ENCODE data around the gene TBCD. TPM values are rescaled to one million over a fixed set of nuclear protein-coding genes. Genes with fewer than 3 reads are reported as not detected.

The TBCD gene
- total RNA-seq, 2 donors from 2014 or later = 55.0 to 55.5 TPM

DNA sequence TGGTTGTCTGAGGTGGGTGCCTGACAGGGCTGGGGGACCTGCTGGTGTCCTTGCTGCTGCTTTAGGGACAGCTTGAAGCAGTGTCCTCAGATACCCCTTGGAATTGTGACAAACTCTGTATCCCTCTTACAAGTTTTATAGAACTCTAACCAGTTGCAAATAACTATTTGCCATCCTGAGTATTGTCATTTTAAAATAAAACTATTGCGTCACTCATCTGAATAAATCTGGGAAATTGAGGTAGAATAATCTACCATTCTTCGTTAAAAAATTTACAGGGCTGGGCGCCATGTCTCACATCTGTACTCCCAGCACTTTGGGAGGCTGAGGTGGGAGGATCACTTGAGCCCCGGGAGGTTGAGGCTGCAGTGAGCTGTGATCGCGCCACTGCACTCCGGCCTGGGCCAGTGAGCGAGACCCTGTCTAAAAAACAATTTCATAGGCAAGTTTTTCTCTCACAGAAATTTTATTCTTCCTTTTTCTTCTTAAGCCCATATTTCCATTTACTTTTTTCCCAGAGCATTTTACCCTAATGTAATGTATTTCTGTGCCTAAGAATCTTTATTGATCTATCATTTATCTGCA lies 73.8 kb downstream of the TBCD start:
- no peaks in the 10 kb centered on the region for H3K27me3 ChIP-seq (replicated peaks; ENCODE audit: insufficient read depth)
- TF ChIP-seq CTCF (IDR thresholded peaks at IDR 0.05) = no peak
- H3K27ac ChIP-seq = no peak overlapping the region
- no peak for DNase-seq (ENCODE audit: low spot score)
- peaks cover 2% of the 10 kb centered on the region for H3K9me3 ChIP-seq
- H3K4me3 ChIP-seq = no peak overlapping the region
- H3K4me1 ChIP-seq (ENCODE audit: control insufficient read depth in 1 of 2, low read depth in 2 of 2) = no peaks in the 10 kb centered on the region
- no peaks in the 10 kb centered on the region for H3K36me3 ChIP-seq
- ATAC-seq (ENCODE audit: insufficient number of reproducible peaks, low FRiP score, low read depth) = no peak

GRCh38 chr17:82826211-82826610 lies 74.3 kb downstream of the TBCD start:
- Histone ChIP-seq H3K9me3 (no peaks in the 10 kb centered on the region), H3K36me3 (no peaks in the 10 kb centered on the region), H3K4me3 (no peak overlapping the region), H3K27me3 (replicated peaks; ENCODE audit: insufficient read depth) (no peaks in the 10 kb centered on the region), H3K4me1 (ENCODE audit: control insufficient read depth in 1 of 2, low read depth in 2 of 2) (no peaks in the 10 kb centered on the region), H3K27ac (no peak overlapping the region)
- ATAC-seq (ENCODE audit: insufficient number of reproducible peaks, low FRiP score, low read depth) (no peak), DNase-seq (ENCODE audit: low spot score) (no peak)
- TF ChIP-seq CTCF (IDR thresholded peaks at IDR 0.05) = no peak

- Histone ChIP-seq H3K4me1 (ENCODE audit: control insufficient read depth in 1 of 2, low read depth in 2 of 2) (no peaks in the 10 kb centered on the region), H3K27me3 (replicated peaks; ENCODE audit: insufficient read depth) (no peaks in the 10 kb centered on the region), H3K9me3 (no peaks in the 10 kb centered on the region), H3K27ac (no peak overlapping the region), H3K4me3 (no peak overlapping the region), H3K36me3 (no peaks in the 10 kb centered on the region)
- TF ChIP-seq CTCF (IDR thresholded peaks at IDR 0.05) = no peak
- ATAC-seq (ENCODE audit: insufficient number of reproducible peaks, low FRiP score, low read depth) = no peak
- no peak for DNase-seq (ENCODE audit: low spot score)
These were observed 75.1 kb downstream of the TBCD start for GRCh38 chr17:82826956-82827355.

DNA sequence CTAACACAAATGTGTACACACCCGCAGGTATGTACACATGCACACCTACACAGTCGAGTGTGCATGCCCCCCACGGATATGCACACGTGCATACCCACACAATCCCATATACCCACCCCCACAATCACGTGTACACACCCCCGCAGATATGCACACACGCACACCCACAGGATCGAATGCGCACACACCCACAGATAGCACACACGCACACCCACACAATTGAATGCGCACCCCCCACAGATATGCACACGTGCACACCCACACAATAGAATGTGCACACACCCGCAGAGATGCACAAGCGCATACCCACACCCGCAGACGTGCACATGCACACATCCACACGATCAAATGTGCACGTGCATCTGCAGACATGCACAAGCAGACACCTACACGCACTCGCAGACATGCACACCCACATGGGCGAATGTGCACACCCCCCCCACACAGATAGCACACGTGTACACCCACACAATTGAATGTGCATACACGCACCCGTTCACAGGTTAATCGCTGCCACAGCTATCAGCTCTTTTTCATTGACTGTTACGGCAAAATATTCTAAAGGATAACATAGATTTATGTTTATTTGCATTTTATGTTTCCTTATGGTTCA lies 77.1 kb downstream of the TBCD start:
- Histone ChIP-seq H3K27me3 (replicated peaks; ENCODE audit: insufficient read depth) (no peaks in the 10 kb centered on the region), H3K27ac (no peak overlapping the region), H3K4me1 (ENCODE audit: control insufficient read depth in 1 of 2, low read depth in 2 of 2) (no peaks in the 10 kb centered on the region), H3K4me3 (no peak overlapping the region), H3K36me3 (no peaks in the 10 kb centered on the region), H3K9me3 (no peaks in the 10 kb centered on the region)
- no peak for DNase-seq (ENCODE audit: low spot score)
- ATAC-seq (ENCODE audit: insufficient number of reproducible peaks, low FRiP score, low read depth) = no peak
- no peak for TF ChIP-seq CTCF (IDR thresholded peaks at IDR 0.05)

- H3K27ac ChIP-seq = no peak overlapping the region
- DNase-seq (ENCODE audit: low spot score) (no peak), ATAC-seq (ENCODE audit: insufficient number of reproducible peaks, low FRiP score, low read depth) (no peak)
- no peaks in the 10 kb centered on the region for H3K27me3 ChIP-seq (replicated peaks; ENCODE audit: insufficient read depth)
- H3K4me3 ChIP-seq = no peak overlapping the region
- TF ChIP-seq CTCF (IDR thresholded peaks at IDR 0.05) = no peak
- H3K36me3 ChIP-seq = no peaks in the 10 kb centered on the region
- no peaks in the 10 kb centered on the region for H3K9me3 ChIP-seq
- no peaks in the 10 kb centered on the region for H3K4me1 ChIP-seq (ENCODE audit: control insufficient read depth in 1 of 2, low read depth in 2 of 2)
These were observed 78.4 kb downstream of the TBCD start for GRCh38 chr17:82830249-82830661.
